GM23248 (cell line): Measurements from ENCODE around the gene GABRB3.

Experiments
- EZH2 ChIP-seq: fragments of 200-600 bp; sonication (generic); IDR thresholded peaks from 2 replicates; pipeline ENCODE4 v1.6.1; 2018; ENCODE audit warnings: antibody characterized with exemption, mild to moderate bottlenecking; ENCODE audit not compliant: insufficient read depth, poor library complexity, severe bottlenecking
- EZH2phosphoT487 ChIP-seq: fragments of 200-600 bp; sonication (generic); IDR thresholded peaks from 2 replicates; pipeline ENCODE4 v1.6.1; 2018; ENCODE audit warnings: antibody characterized with exemption, moderate library complexity, mild to moderate bottlenecking, low read depth; ENCODE audit not compliant: insufficient read depth

- TF ChIP-seq EZH2 (no peak), EZH2phosphoT487 (no peak)
Measured at GRCh38 chr15:26521691-26522198, 251.1 kb downstream of the GABRB3 start.
